SK-N-SH treated with all-trans-retinoic acid at 6 μM for 48 hours (cell line): ENCODE measurements around the gene ARVCF.

Source experiments
- ATAC-seq: fragments of 200-7000 bp; cut with Tn5 transposase; 3 replicates; pipeline ENCODE4 v1.9.1; 2020; ENCODE audit warnings: mild to moderate bottlenecking, moderate library complexity
- ARNTL ChIP-seq: fragments of 450-650 bp; formaldehyde crosslinking; IDR thresholded peaks from 2 replicates; pipeline ENCODE4 v1.5.0; 2020; ENCODE audit warnings: low read depth, mild to moderate bottlenecking, moderate library complexity, borderline replicate concordance
- BACH2 ChIP-seq: fragments of 250-450 bp; sonication (Bioruptor Pico); IDR thresholded peaks from 2 replicates; pipeline ENCODE4 v1.9.0; 2021; ENCODE audit warnings: mild to moderate bottlenecking, borderline replicate concordance
- ESRRG ChIP-seq: fragments of 250-450 bp; sonication (Bioruptor Pico); IDR thresholded peaks from 2 replicates; pipeline ENCODE4 v1.6.1; 2021; ENCODE audit warnings: mild to moderate bottlenecking
- ISL1 ChIP-seq: fragments of 250-450 bp; sonication (Bioruptor Pico); IDR thresholded peaks from 2 replicates; pipeline ENCODE4 v2.1.2; 2022; ENCODE audit warnings: mild to moderate bottlenecking, moderate library complexity
- OSR1 ChIP-seq: fragments of 250-450 bp; sonication (Bioruptor Pico); IDR thresholded peaks from 2 replicates; pipeline ENCODE4 v1.8.0; 2022; ENCODE audit warnings: moderate library complexity, mild to moderate bottlenecking, inconsistent platforms
- PPARA ChIP-seq: fragments of 250-450 bp; sonication (Bioruptor Pico); IDR thresholded peaks from 2 replicates; pipeline ENCODE4 v1.5.0; 2020; ENCODE audit warnings: mild to moderate bottlenecking, borderline replicate concordance
- RARB ChIP-seq: fragments of 250-450 bp; sonication (Bioruptor Pico); IDR thresholded peaks from 2 replicates; pipeline ENCODE4 v1.8.0; 2021; ENCODE audit warnings: mild to moderate bottlenecking, moderate library complexity
- TCF4 ChIP-seq: fragments of 250-450 bp; sonication (Bioruptor Pico); IDR thresholded peaks from 2 replicates; pipeline ENCODE4 v1.8.0; 2021; ENCODE audit warnings: mild to moderate bottlenecking, moderate library complexity, borderline replicate concordance
- ZC3H10 ChIP-seq: fragments of 250-450 bp; sonication (Bioruptor Pico); IDR thresholded peaks from 2 replicates; pipeline ENCODE4 v1.5.1; 2021; ENCODE audit warnings: mild to moderate bottlenecking, moderate library complexity
- ZFP30 ChIP-seq: fragments of 450-650 bp; formaldehyde crosslinking; IDR thresholded peaks from 2 replicates; pipeline ENCODE4 v1.5.0; 2022; ENCODE audit warnings: mild to moderate bottlenecking, moderate library complexity
- ZNF565 ChIP-seq: fragments of 450-650 bp; formaldehyde crosslinking; conservative IDR thresholded peaks from 2 replicates; pipeline ENCODE4 v1.5.0; 2020; ENCODE audit warnings: low read depth, mild to moderate bottlenecking, moderate library complexity
- ZNF70 ChIP-seq: fragments of 450-650 bp; formaldehyde crosslinking; IDR thresholded peaks from 2 replicates; pipeline ENCODE4 v1.5.0; 2020; ENCODE audit warnings: mild to moderate bottlenecking, moderate library complexity
- ZNF8 ChIP-seq: fragments of 450-650 bp; formaldehyde crosslinking; IDR thresholded peaks from 2 replicates; pipeline ENCODE4 v1.5.0; 2020; ENCODE audit warnings: mild to moderate bottlenecking, moderate library complexity
- TF ChIP-seq, protein P1 (sequence below): fragments of 250-450 bp; sonication (Bioruptor Pico); IDR thresholded peaks from 2 replicates; pipeline ENCODE4 v1.5.1; 2021; ENCODE audit warnings: mild to moderate bottlenecking, moderate library complexity
- TF ChIP-seq, protein P2 (sequence below): fragments of 250-450 bp; sonication (Bioruptor Pico); IDR thresholded peaks from 2 replicates; pipeline ENCODE4 v1.5.0; 2020; ENCODE audit warnings: mild to moderate bottlenecking, moderate library complexity
- TF ChIP-seq, protein P3 (sequence below): fragments of 250-450 bp; sonication (Bioruptor Pico); IDR thresholded peaks from 2 replicates; pipeline ENCODE4 v1.8.0; 2021; ENCODE audit warnings: low read depth, mild to moderate bottlenecking, moderate library complexity, borderline replicate concordance
- TF ChIP-seq, protein P4 (sequence below): fragments of 250-450 bp; sonication (Bioruptor Pico); IDR thresholded peaks from 2 replicates; pipeline ENCODE4 v1.5.1; 2020; ENCODE audit warnings: low read depth, mild to moderate bottlenecking, moderate library complexity

The ARVCF gene

DNA sequence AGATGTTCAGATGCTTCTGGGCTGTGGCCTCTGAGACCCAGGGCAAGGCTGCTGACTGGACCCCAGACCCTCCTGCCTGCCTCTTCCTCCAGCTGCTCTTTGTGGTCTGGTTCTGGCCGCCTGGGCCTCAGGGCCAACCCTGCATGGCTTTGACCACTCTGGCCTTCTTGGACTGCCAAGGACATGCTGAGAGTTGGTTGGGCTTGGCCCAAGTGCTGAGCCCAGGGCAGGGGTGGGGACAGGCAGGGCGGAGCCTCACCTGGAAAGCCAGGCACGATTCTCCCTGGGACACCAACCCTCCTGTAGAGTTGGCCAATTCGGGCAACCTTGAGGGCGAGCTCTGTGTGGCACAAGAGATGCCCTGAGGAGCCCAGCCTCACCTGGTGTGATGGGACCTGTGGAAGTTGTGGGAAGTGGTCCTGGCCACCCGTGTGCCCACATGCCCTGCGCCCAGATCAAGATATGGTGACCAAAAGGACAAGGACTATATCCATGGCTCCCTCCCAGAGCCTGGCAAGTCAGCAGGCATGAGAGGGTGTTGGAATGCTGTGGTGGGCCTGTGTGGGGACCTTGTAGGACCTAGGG lies 15.9 kb upstream of the ARVCF start:
- TF ChIP-seq ZNF8 (CRISPR knock-in tag): no peak
- no peak for TF ChIP-seq TCF4 (CRISPR knock-in tag)
- no peak for TF ChIP-seq ARNTL
- TF ChIP-seq, protein P1, sequence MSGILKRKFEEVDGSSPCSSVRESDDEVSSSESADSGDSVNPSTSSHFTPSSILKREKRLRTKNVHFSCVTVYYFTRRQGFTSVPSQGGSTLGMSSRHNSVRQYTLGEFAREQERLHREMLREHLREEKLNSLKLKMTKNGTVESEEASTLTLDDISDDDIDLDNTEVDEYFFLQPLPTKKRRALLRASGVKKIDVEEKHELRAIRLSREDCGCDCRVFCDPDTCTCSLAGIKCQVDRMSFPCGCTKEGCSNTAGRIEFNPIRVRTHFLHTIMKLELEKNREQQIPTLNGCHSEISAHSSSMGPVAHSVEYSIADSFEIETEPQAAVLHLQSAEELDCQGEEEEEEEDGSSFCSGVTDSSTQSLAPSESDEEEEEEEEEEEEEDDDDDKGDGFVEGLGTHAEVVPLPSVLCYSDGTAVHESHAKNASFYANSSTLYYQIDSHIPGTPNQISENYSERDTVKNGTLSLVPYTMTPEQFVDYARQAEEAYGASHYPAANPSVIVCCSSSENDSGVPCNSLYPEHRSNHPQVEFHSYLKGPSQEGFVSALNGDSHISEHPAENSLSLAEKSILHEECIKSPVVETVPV (CRISPR knock-in tag): no peak
- TF ChIP-seq ESRRG: no peak
- TF ChIP-seq ZFP30 (CRISPR knock-in tag): no peak
- no peak for TF ChIP-seq ISL1 (CRISPR knock-in tag)
- TF ChIP-seq ZNF565 (CRISPR knock-in tag): no peak
- TF ChIP-seq, protein P2, sequence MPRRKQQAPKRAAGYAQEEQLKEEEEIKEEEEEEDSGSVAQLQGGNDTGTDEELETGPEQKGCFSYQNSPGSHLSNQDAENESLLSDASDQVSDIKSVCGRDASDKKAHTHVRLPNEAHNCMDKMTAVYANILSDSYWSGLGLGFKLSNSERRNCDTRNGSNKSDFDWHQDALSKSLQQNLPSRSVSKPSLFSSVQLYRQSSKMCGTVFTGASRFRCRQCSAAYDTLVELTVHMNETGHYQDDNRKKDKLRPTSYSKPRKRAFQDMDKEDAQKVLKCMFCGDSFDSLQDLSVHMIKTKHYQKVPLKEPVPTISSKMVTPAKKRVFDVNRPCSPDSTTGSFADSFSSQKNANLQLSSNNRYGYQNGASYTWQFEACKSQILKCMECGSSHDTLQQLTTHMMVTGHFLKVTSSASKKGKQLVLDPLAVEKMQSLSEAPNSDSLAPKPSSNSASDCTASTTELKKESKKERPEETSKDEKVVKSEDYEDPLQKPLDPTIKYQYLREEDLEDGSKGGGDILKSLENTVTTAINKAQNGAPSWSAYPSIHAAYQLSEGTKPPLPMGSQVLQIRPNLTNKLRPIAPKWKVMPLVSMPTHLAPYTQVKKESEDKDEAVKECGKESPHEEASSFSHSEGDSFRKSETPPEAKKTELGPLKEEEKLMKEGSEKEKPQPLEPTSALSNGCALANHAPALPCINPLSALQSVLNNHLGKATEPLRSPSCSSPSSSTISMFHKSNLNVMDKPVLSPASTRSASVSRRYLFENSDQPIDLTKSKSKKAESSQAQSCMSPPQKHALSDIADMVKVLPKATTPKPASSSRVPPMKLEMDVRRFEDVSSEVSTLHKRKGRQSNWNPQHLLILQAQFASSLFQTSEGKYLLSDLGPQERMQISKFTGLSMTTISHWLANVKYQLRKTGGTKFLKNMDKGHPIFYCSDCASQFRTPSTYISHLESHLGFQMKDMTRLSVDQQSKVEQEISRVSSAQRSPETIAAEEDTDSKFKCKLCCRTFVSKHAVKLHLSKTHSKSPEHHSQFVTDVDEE (CRISPR knock-in tag): no peak
- TF ChIP-seq, protein P3, sequence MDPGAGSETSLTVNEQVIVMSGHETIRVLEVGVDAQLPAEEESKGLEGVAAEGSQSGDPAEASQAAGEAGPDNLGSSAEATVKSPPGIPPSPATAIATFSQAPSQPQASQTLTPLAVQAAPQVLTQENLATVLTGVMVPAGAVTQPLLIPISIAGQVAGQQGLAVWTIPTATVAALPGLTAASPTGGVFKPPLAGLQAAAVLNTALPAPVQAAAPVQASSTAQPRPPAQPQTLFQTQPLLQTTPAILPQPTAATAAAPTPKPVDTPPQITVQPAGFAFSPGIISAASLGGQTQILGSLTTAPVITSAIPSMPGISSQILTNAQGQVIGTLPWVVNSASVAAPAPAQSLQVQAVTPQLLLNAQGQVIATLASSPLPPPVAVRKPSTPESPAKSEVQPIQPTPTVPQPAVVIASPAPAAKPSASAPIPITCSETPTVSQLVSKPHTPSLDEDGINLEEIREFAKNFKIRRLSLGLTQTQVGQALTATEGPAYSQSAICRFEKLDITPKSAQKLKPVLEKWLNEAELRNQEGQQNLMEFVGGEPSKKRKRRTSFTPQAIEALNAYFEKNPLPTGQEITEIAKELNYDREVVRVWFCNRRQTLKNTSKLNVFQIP (CRISPR knock-in tag): no peak
- no peak for TF ChIP-seq RARB (CRISPR knock-in tag)
- TF ChIP-seq PPARA (CRISPR knock-in tag): no peak
- TF ChIP-seq, protein P4, sequence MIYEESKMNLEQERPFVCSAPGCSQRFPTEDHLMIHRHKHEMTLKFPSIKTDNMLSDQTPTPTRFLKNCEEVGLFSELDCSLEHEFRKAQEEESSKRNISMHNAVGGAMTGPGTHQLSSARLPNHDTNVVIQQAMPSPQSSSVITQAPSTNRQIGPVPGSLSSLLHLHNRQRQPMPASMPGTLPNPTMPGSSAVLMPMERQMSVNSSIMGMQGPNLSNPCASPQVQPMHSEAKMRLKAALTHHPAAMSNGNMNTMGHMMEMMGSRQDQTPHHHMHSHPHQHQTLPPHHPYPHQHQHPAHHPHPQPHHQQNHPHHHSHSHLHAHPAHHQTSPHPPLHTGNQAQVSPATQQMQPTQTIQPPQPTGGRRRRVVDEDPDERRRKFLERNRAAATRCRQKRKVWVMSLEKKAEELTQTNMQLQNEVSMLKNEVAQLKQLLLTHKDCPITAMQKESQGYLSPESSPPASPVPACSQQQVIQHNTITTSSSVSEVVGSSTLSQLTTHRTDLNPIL: no peak
- TF ChIP-seq, all 23 proteins: peak for 0
- no peak for ATAC-seq

DNA sequence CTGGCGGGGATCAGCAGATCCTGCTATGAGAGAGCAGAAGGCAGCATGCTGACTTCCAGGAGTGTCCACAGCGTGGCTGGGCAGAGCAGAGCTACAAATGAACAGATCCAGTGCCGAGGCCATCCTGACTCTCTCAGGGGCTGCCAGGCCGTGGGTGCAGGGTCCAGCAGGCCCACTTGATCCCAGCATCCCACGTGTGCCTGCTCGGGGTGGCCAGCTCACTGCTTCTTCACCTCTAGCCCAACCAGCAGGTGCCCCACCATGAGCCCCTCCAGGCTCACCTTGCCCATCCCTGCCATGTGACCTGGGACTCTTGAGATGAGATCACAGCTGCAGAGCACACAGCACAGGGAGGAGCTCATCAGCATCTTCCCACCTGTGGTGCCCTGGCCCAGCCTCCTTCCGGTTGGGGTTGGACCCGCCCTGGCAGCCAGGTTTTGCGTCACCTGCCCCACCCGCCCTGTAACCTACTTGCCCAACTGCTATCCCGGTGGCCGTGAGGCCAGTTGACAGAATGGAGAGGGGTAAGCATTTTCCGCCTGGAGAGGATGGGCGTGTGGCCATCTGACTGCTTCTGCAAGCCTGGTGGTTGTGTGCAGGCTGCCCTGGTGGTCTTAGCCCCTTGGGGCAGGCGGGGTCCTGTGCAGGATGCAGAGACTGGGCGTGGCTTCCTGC lies 15.2 kb upstream of the ARVCF start:
- TF ChIP-seq, protein P2 (CRISPR knock-in tag): no peak
- TF ChIP-seq RARB (CRISPR knock-in tag) (no peak), ZC3H10 (CRISPR knock-in tag) (no peak), OSR1 (CRISPR knock-in tag) (no peak), ZNF8 (CRISPR knock-in tag) (no peak), ZNF565 (CRISPR knock-in tag) (no peak), BACH2 (CRISPR knock-in tag) (no peak), ZNF70 (CRISPR knock-in tag) (no peak)
- TF ChIP-seq, protein P3 (CRISPR knock-in tag): no peak
- no peak for ATAC-seq
